Fibroblast of lung (primary cell): ENCODE measurements around the gene CACNA1E. TPM values are rescaled to one million over a fixed set of nuclear protein-coding genes. Genes with fewer than 3 reads are reported as not detected.

ENCODE experiments used
- DNase-seq, 2 donors: peaks; one replicate each; pipeline versions ENCODE4 v3.0.0 to v3.0.0-alpha.2; 2010; ENCODE audit warnings: low read depth in 2 of 2
- H2AFZ ChIP-seq: 2 replicates; pipeline ENCODE4 v1.5.1; 2012; ENCODE audit warnings: low read length, control low read depth, inconsistent platforms
- H3K27ac ChIP-seq: 2 replicates; pipeline ENCODE4 v1.5.1; 2011; ENCODE audit warnings: low read length, control low read depth; ENCODE audit not compliant: insufficient read depth
- H3K27me3 ChIP-seq: 2 replicates; pipeline ENCODE4 v1.5.1; 2011; ENCODE audit warnings: mild to moderate bottlenecking, low read length; ENCODE audit not compliant: control insufficient read depth, insufficient read depth
- H3K36me3 ChIP-seq: 2 replicates; pipeline ENCODE4 v1.5.1; 2011; ENCODE audit warnings: low read length; ENCODE audit not compliant: control insufficient read depth, insufficient read depth
- H3K4me1 ChIP-seq: 2 replicates; pipeline ENCODE4 v1.5.1; 2011; ENCODE audit warnings: low read length; ENCODE audit not compliant: control insufficient read depth, insufficient read depth; ENCODE audit errors: extremely low read depth
- H3K4me2 ChIP-seq: 2 replicates; pipeline ENCODE4 v1.5.1; 2011; ENCODE audit warnings: low read length, control low read depth; ENCODE audit not compliant: insufficient read depth; ENCODE audit errors: extremely low read depth
- H3K4me3 ChIP-seq, 4 experiments: fragments of 200-600 bp in 1 of 4; sonication (generic) in 1 of 4; replicated peaks in 1 of 4; 2 replicates each; pipeline ENCODE4 v1.5.1; 2011 to 2016; ENCODE audit warnings: low read length in 4 of 4, low read depth in 3 of 4, mild to moderate bottlenecking in 3 of 4, control low read depth in 2 of 4, inconsistent platforms in 1 of 4, mixed read lengths in 1 of 4; ENCODE audit not compliant: insufficient read depth in 1 of 4; ENCODE audit errors: control extremely low read depth in 1 of 4
- H3K79me2 ChIP-seq: 2 replicates; pipeline ENCODE4 v1.5.1; 2012; ENCODE audit warnings: mild to moderate bottlenecking, low read length, inconsistent platforms; ENCODE audit not compliant: control insufficient read depth, insufficient read depth
- H3K9ac ChIP-seq: 2 replicates; pipeline ENCODE4 v1.5.1; 2011; ENCODE audit warnings: mild to moderate bottlenecking, low read length, control low read depth; ENCODE audit not compliant: insufficient read depth
- H3K9me3 ChIP-seq: 2 replicates; pipeline ENCODE4 v1.5.1; 2012; ENCODE audit warnings: low read depth, low read length; ENCODE audit not compliant: control insufficient read depth, insufficient read depth
- H4K20me1 ChIP-seq: 2 replicates; pipeline ENCODE4 v1.5.1; 2011; ENCODE audit warnings: low read length; ENCODE audit not compliant: control insufficient read depth, insufficient read depth; ENCODE audit errors: extremely low read depth
- CTCF ChIP-seq, 2 donors: IDR thresholded peaks in 1 of 2; conservative IDR thresholded peaks in 1 of 2; 1 replicate in 1 of 2; 2 replicates in 1 of 2; pipeline ENCODE4 v1.5.1; 2011 to 2012; ENCODE audit warnings: low read length in 2 of 2, control low read depth in 1 of 2, inconsistent platforms in 1 of 2, low read depth in 1 of 2, mild to moderate bottlenecking in 1 of 2
- EZH2 ChIP-seq: IDR thresholded peaks from 2 replicates; pipeline ENCODE4 v1.5.1; 2012; ENCODE audit warnings: low read length, control low read depth, mild to moderate bottlenecking; ENCODE audit errors: missing control alignments
- polyA plus RNA-seq, 2 donors: library from polyadenylated mRNA; depleted of rRNA in 1 of 2; stranded (reverse) in 1 of 2; unstranded in 1 of 2; fragments of >200 nt; gene quantifications; 2 replicates each; pipeline ENCODE4 v1.2.1, GENCODE V29; 2011 to 2012; ENCODE audit warnings: missing spikeins in 1 of 2
- total RNA-seq: library from RNA; depleted of rRNA; stranded (reverse); fragments of >200 nt; gene quantifications from 2 replicates; pipeline ENCODE4 v1.2.1, GENCODE V29; 2014

CACNA1E gene
- total and polyA plus RNA-seq, 2 donors (not counting 1 experiment from before 2014, with no cell fraction given): 0.01 TPM; not detected in 1

- no peaks in the 10 kb centered on the region for H3K4me1 ChIP-seq
- TF ChIP-seq CTCF (conservative IDR thresholded peaks at IDR 0.05 in 1 of 2, IDR thresholded peaks at IDR 0.05 in 1 of 2; ENCODE audit: low read depth in 1 of 2, low read length in 2 of 2): no peak
- no peak for TF ChIP-seq EZH2
- H3K9me3 ChIP-seq: no peaks in the 10 kb centered on the region
- H3K9ac ChIP-seq: no peak overlapping the region
- DNase-seq: no peak
- no peaks in the 10 kb centered on the region for H3K27me3 ChIP-seq
- H4K20me1 ChIP-seq: no peaks in the 10 kb centered on the region
- H3K36me3 ChIP-seq: no peaks in the 10 kb centered on the region
- H3K4me2 ChIP-seq: no peak overlapping the region
- no peaks in the 10 kb centered on the region for H3K79me2 ChIP-seq
- H3K4me3 ChIP-seq: no peak overlapping the region
- H3K27ac ChIP-seq: no peak overlapping the region
- H2AFZ ChIP-seq: no peak overlapping the region
Measured at GRCh38 chr1:181807251-181807650, 323.9 kb downstream of the CACNA1E start.

GRCh38 chr1:181809991-181810545 is 326.8 kb downstream of the CACNA1E start:
- Histone ChIP-seq H3K4me2 (no peak overlapping the region), H3K27ac (no peak overlapping the region), H3K27me3 (no peaks in the 10 kb centered on the region), H2AFZ (no peak overlapping the region), H3K4me1 (no peaks in the 10 kb centered on the region), H3K9me3 (no peaks in the 10 kb centered on the region), H3K4me3 (no peak overlapping the region), H3K9ac (no peak overlapping the region), H3K36me3 (no peaks in the 10 kb centered on the region), H3K79me2 (no peaks in the 10 kb centered on the region), H4K20me1 (no peaks in the 10 kb centered on the region)
- TF ChIP-seq CTCF (conservative IDR thresholded peaks at IDR 0.05 in 1 of 2, IDR thresholded peaks at IDR 0.05 in 1 of 2; ENCODE audit: low read depth in 1 of 2, low read length in 2 of 2) (no peak), EZH2 (no peak)
- DNase-seq: no peak

GRCh38 chr1:181812208-181812607 is 328.9 kb downstream of the CACNA1E start:
- H3K36me3 ChIP-seq: no peaks in the 10 kb centered on the region
- no peak overlapping the region for H2AFZ ChIP-seq
- H4K20me1 ChIP-seq: no peaks in the 10 kb centered on the region
- H3K9me3 ChIP-seq: no peaks in the 10 kb centered on the region
- peak in 1 of 2 donors; percentile 6 for DNase-seq
- H3K4me2 ChIP-seq: no peak overlapping the region
- TF ChIP-seq EZH2 (no peak), CTCF (conservative IDR thresholded peaks at IDR 0.05 in 1 of 2, IDR thresholded peaks at IDR 0.05 in 1 of 2; ENCODE audit: low read depth in 1 of 2, low read length in 2 of 2) (no peak)
- no peak overlapping the region for H3K9ac ChIP-seq
- H3K79me2 ChIP-seq: no peaks in the 10 kb centered on the region
- no peaks in the 10 kb centered on the region for H3K27me3 ChIP-seq
- no peak overlapping the region for H3K27ac ChIP-seq
- H3K4me3 ChIP-seq: no peak overlapping the region
- no peaks in the 10 kb centered on the region for H3K4me1 ChIP-seq
